Measurements from ENCODE around the gene NIF3L1. TPM values are rescaled to one million over a fixed set of nuclear protein-coding genes. Genes with fewer than 3 reads are reported as not detected.

Gene NIF3L1, protein sequence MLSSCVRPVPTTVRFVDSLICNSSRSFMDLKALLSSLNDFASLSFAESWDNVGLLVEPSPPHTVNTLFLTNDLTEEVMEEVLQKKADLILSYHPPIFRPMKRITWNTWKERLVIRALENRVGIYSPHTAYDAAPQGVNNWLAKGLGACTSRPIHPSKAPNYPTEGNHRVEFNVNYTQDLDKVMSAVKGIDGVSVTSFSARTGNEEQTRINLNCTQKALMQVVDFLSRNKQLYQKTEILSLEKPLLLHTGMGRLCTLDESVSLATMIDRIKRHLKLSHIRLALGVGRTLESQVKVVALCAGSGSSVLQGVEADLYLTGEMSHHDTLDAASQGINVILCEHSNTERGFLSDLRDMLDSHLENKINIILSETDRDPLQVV
- total RNA-seq: 27.1 and 27.5 TPM in 2 replicates
- long read RNA-seq, transcript NIF3L1-201 (7 exons, 1,626 nt): minor isoform, 16 of 92 reads
- long read RNA-seq, transcript NIF3L1-202 (7 exons, 1,680 nt): major isoform, 29 of 92 reads
- long read RNA-seq, partial matches to known transcripts: 18 of 92 reads
- long read RNA-seq, other reads (novel, unspliced or antisense): 29 of 92 reads

DNA sequence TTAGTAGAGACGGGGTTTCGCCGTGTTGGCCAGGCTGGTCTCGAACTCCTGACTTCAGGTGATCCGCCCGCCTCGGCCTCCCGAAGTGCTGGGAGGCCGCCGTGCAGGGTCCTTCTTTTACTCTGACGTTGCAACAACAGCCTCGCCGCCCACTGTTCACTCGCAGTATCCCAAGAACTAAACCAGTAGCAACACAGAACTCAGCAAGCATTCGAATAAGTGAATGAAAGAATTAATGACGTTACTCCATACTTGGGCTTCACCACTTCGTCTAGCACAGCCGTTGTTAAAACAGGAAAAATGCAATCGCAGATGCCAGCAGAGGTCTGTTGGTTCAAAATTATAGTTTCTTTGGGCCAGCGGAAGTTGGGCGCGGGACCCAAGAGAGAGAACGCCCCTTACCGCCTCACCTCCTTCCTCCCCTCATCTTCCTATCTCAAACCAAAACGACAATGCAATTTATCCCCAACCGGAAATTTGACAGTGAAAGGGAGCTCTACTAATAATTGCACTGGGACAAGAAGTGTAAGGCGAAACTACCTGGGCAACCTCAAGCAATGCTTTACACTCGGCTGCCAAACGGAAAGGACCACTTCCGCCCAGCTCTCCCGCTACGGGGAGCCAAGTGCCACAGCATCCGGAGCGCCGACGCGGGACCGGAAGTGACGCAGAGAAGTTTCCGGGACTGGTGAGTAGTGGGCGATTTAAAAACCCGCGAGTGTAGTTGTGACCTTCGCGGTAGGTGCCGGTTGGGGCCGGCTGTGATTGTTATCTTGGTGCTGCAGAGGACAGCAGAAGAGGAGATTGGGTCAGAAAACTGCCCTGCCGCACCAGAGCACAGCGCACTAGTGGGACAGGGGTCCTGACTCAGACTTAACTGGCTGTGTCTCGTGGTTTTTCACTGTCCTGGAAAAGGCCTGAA lies at the start of gene NIF3L1, which contains the start of gene PPIL3:
Gene NIF3L1, plus strand, starts transcription at position 668 of the 922 bp plus-strand sequence. CDS start 2,573 bp downstream, outside the sequence.
Gene PPIL3, minus strand, starts transcription at position 374 of the 922 bp plus-strand sequence. CDS start 1,462 bp downstream, outside the sequence.
- Mint-ChIP-seq H3K36me3 (ENCODE audit: insufficient read depth) (peaks cover 5% of the 10 kb centered on the region), H3K4me3 (ENCODE audit: low read depth) (peak within 1 kb of the TSS; percentile 97), H3K4me1 (ENCODE audit: low read depth) (peaks cover 23% of the 10 kb centered on the region), H3K9me3 (ENCODE audit: low read depth) (no peaks in the 10 kb centered on the region), H3K27me3 (no peaks in the 10 kb centered on the region), H3K27ac (peak within 1 kb of the TSS; percentile 99)
- TF ChIP-seq, protein P1, sequence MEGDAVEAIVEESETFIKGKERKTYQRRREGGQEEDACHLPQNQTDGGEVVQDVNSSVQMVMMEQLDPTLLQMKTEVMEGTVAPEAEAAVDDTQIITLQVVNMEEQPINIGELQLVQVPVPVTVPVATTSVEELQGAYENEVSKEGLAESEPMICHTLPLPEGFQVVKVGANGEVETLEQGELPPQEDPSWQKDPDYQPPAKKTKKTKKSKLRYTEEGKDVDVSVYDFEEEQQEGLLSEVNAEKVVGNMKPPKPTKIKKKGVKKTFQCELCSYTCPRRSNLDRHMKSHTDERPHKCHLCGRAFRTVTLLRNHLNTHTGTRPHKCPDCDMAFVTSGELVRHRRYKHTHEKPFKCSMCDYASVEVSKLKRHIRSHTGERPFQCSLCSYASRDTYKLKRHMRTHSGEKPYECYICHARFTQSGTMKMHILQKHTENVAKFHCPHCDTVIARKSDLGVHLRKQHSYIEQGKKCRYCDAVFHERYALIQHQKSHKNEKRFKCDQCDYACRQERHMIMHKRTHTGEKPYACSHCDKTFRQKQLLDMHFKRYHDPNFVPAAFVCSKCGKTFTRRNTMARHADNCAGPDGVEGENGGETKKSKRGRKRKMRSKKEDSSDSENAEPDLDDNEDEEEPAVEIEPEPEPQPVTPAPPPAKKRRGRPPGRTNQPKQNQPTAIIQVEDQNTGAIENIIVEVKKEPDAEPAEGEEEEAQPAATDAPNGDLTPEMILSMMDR (IDR thresholded peaks at IDR 0.05; ENCODE audit: unreplicated experiment): no peak
- DNase-seq (ENCODE audit: low spot score, unreplicated experiment): peak; percentile 91

DNA sequence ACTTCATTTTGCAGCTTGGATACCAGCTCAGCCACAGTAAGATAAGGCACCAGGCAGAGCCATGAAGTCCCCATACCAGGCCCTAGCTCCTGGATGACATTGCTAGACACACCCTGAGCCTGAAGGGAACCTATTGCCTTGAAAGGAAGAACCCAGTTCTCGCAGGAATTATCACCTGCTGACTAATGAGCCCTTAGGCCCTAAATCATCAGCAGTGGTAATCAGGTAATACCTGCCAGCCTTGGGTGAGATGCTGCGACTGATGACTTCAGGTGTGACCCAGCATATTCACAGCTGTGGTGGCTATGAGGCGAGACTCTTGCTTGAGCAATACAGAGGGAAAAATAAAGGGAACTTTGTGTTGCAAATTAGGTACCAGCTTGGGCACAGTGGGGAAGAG lies 49.7 kb upstream of the NIF3L1 start:
- Mint-ChIP-seq H3K36me3 (ENCODE audit: insufficient read depth) (no peaks in the 10 kb centered on the region), H3K9me3 (ENCODE audit: low read depth) (no peaks in the 10 kb centered on the region), H3K27me3 (no peaks in the 10 kb centered on the region), H3K27ac (no peak overlapping the region), H3K4me3 (ENCODE audit: low read depth) (no peak overlapping the region), H3K4me1 (ENCODE audit: low read depth) (no peaks in the 10 kb centered on the region)
- no peak for DNase-seq (ENCODE audit: low spot score, unreplicated experiment)
- TF ChIP-seq, protein P1 (IDR thresholded peaks at IDR 0.05; ENCODE audit: unreplicated experiment): no peak

DNA sequence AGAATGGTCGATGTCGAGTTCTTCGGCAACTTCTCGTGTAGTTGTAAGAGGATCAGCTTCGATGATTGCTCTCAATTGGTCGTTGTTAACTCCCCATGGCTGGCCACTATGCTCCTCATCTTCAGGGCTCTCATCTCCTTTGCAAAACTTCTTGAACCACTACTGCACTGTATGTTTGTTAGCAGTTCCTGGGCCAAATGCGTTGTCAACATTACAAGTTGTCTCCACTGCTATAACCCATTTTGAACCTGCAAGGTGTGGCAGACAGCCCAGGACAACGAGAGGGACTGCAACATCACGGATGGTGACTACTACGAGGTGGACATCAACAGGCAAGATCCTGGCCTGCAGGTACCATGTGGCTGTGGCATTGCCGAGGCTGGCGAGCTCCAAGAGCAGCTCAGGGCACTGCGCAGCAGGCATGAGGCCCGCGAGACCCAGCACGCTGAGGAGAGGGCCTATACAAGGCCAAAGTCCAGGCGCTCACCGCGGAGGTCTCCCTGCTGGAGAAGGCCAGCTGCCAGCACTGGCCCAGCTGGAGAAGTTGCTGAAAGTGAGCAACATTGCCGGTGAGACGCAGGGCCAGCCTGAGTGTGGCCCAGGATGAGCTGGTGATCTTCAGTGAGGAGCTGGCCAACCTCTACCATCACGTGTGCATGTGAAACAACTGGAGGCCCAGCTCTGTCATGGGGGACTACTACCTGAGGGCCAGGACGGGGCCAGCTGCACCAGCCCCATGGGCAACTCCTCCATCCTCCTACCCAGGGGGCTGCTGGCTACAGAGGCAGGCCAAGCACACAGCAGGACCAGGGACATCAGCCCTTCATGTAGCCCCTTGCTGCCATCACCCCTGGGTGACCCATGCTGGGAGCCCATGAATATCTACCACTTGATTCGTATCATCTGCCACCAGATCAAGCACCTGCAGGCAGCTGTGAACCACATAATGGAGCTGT lies 44.9 kb upstream of the NIF3L1 start:
- Mint-ChIP-seq H3K4me3 (ENCODE audit: low read depth) (no peak overlapping the region), H3K27ac (no peak overlapping the region), H3K9me3 (ENCODE audit: low read depth) (no peaks in the 10 kb centered on the region), H3K4me1 (ENCODE audit: low read depth) (no peaks in the 10 kb centered on the region), H3K36me3 (ENCODE audit: insufficient read depth) (no peaks in the 10 kb centered on the region), H3K27me3 (no peaks in the 10 kb centered on the region)
- DNase-seq (ENCODE audit: low spot score, unreplicated experiment): no peak
- TF ChIP-seq, protein P1 (IDR thresholded peaks at IDR 0.05; ENCODE audit: unreplicated experiment): no peak

DNA sequence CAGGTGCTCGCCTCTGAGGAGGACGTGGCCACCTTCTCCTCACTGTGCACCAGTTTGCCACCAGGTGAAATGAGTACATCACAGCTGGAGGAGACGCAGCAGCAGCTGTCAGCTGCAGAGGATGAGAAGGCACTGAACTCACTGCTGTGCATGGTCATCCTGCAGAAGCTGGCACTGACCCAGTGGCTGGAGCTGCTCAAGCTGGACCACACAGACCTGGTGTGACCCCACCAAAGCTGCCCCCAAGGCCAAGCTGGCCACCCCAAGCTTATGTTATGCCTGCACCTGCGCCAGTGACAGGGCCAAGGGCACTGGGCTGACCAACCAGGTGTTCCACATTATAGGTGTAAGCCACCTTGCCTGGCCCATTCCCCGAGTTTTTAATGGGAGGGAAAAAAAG lies 44.0 kb upstream of the NIF3L1 start:
- Mint-ChIP-seq H3K27me3 (no peaks in the 10 kb centered on the region), H3K4me3 (ENCODE audit: low read depth) (no peak overlapping the region), H3K36me3 (ENCODE audit: insufficient read depth) (no peaks in the 10 kb centered on the region), H3K9me3 (ENCODE audit: low read depth) (no peaks in the 10 kb centered on the region), H3K4me1 (ENCODE audit: low read depth) (no peaks in the 10 kb centered on the region), H3K27ac (no peak overlapping the region)
- DNase-seq (ENCODE audit: low spot score, unreplicated experiment): no peak
- TF ChIP-seq, protein P1 (IDR thresholded peaks at IDR 0.05; ENCODE audit: unreplicated experiment): no peak
